Progenitor cell of endocrine pancreas (in vitro differentiated cells): ENCODE results near the gene KCNAB2. TPM values are rescaled to one million over a fixed set of nuclear protein-coding genes. Genes with fewer than 3 reads are reported as not detected.

Experiments used
- DNase-seq: peaks from one replicate; pipeline ENCODE4 v3.0.0; 2021; ENCODE audit warnings: low spot score; ENCODE audit not compliant: unreplicated experiment
- H3K27ac Mint-ChIP-seq: 2 replicates; pipeline ENCODE4 v1.8.0; 2021; ENCODE audit warnings: mild to moderate bottlenecking, moderate library complexity, mixed read lengths
- H3K27me3 Mint-ChIP-seq: 2 replicates; pipeline ENCODE4 v1.8.0; 2021; ENCODE audit warnings: mixed read lengths
- H3K36me3 Mint-ChIP-seq: 2 replicates; pipeline ENCODE4 v1.8.0; 2022; ENCODE audit warnings: mixed read lengths; ENCODE audit not compliant: insufficient read depth
- H3K4me1 Mint-ChIP-seq: 2 replicates; pipeline ENCODE4 v1.8.0; 2021; ENCODE audit warnings: low read depth, mixed read lengths
- H3K4me3 Mint-ChIP-seq: 2 replicates; pipeline ENCODE4 v1.8.0; 2021; ENCODE audit warnings: low read depth, mild to moderate bottlenecking, moderate library complexity, mixed read lengths
- H3K9me3 Mint-ChIP-seq: 2 replicates; pipeline ENCODE4 v1.8.0; 2021; ENCODE audit warnings: low read depth, mixed read lengths
- CTCF ChIP-seq: fragments of 200-600 bp; sonication (generic); IDR thresholded peaks from one replicate; pipeline ENCODE4 v1.5.0; 2021; ENCODE audit warnings: antibody characterized with exemption, mild to moderate bottlenecking; ENCODE audit not compliant: unreplicated experiment
- total RNA-seq: library from RNA; stranded (reverse); gene quantifications from 2 replicates; pipeline ENCODE4 v1.2.1, GENCODE V29; 2021

Gene KCNAB2
- total RNA-seq, 1 donor from 2014 or later = 6.9 TPM

GRCh38 chr1:6098303-6099215 is 52.9 kb downstream of the KCNAB2 start:
- H3K9me3 Mint-ChIP-seq = no peaks in the 10 kb centered on the region
- no peaks in the 10 kb centered on the region for H3K36me3 Mint-ChIP-seq
- H3K27ac Mint-ChIP-seq = no peak overlapping the region
- H3K4me3 Mint-ChIP-seq = no peak overlapping the region
- H3K27me3 Mint-ChIP-seq = no peaks in the 10 kb centered on the region
- DNase-seq = no peak
- no peaks in the 10 kb centered on the region for H3K4me1 Mint-ChIP-seq
- no peak for TF ChIP-seq CTCF

GRCh38 chr1:6099297-6099696 is 53.6 kb downstream of the KCNAB2 start:
- Mint-ChIP-seq H3K27me3 (no peaks in the 10 kb centered on the region), H3K9me3 (no peaks in the 10 kb centered on the region), H3K27ac (no peak overlapping the region), H3K4me1 (no peaks in the 10 kb centered on the region), H3K4me3 (no peak overlapping the region), H3K36me3 (no peaks in the 10 kb centered on the region)
- TF ChIP-seq CTCF = no peak
- DNase-seq = no peak

- H3K9me3 Mint-ChIP-seq = no peaks in the 10 kb centered on the region
- TF ChIP-seq CTCF = no peak
- no peaks in the 10 kb centered on the region for H3K36me3 Mint-ChIP-seq
- peaks cover 2% of the 10 kb centered on the region for H3K27me3 Mint-ChIP-seq
- no peak overlapping the region for H3K27ac Mint-ChIP-seq
- DNase-seq = no peak
- no peak overlapping the region for H3K4me3 Mint-ChIP-seq
- no peaks in the 10 kb centered on the region for H3K4me1 Mint-ChIP-seq
Measured at GRCh38 chr1:6099787-6100765, 54.4 kb downstream of the KCNAB2 start.

- no peaks in the 10 kb centered on the region for H3K4me1 Mint-ChIP-seq
- no peak overlapping the region for H3K4me3 Mint-ChIP-seq
- H3K27ac Mint-ChIP-seq = no peak overlapping the region
- no peak for TF ChIP-seq CTCF
- no peaks in the 10 kb centered on the region for H3K36me3 Mint-ChIP-seq
- no peak for DNase-seq
- no peaks in the 10 kb centered on the region for H3K9me3 Mint-ChIP-seq
- peaks cover 2% of the 10 kb centered on the region for H3K27me3 Mint-ChIP-seq
Measured at GRCh38 chr1:6100861-6101783, 55.4 kb downstream of the KCNAB2 start.
